MCF 10A (cell line): ENCODE data around the gene PKD1. TPM values are rescaled to one million over a fixed set of nuclear protein-coding genes. Genes with fewer than 3 reads are reported as not detected.

Experiments
- BruUV-seq: library from RNA; stranded (reverse); fragments of 400-500 nt; replicated peaks from 2 replicates; lab custom pipeline; 2021; lab: Mats Ljungman, UMichigan
- CTCF ChIA-PET: fragments of 300-600 bp; sonication (Branson Sonifier 250); formaldehyde crosslinking; extraction: SDS; loops from one replicate; lab custom pipeline; 2021; ENCODE audit warnings: antibody characterized with exemption, inconsistent platforms; lab: Yijun Ruan, JAX
- POLR2A ChIA-PET: fragments of 300-600, 350-650 bp; sonication (Branson Sonifier 250); formaldehyde crosslinking; extraction: SDS; loops from one replicate; lab custom pipeline; 2020; ENCODE audit warnings: antibody characterized with exemption, inconsistent platforms; lab: Yijun Ruan, JAX
- DNase-seq: peaks from one replicate; pipeline ENCODE4 v3.0.0-alpha.2; 2018; ENCODE audit not compliant: unreplicated experiment
- H3K27ac Mint-ChIP-seq: one replicate; pipeline ENCODE4 v1.8.0; 2022; ENCODE audit warnings: mild to moderate bottlenecking, low read depth, mixed read lengths; ENCODE audit not compliant: unreplicated experiment
- H3K27me3 Mint-ChIP-seq: one replicate; pipeline ENCODE4 v1.8.0; 2022; ENCODE audit warnings: mixed read lengths; ENCODE audit not compliant: insufficient read depth, unreplicated experiment
- H3K36me3 Mint-ChIP-seq: one replicate; pipeline ENCODE4 v1.8.0; 2022; ENCODE audit warnings: mild to moderate bottlenecking, moderate library complexity, mixed read lengths; ENCODE audit not compliant: insufficient read depth, unreplicated experiment
- H3K4me1 Mint-ChIP-seq: one replicate; pipeline ENCODE4 v1.8.0; 2022; ENCODE audit warnings: mixed read lengths; ENCODE audit not compliant: insufficient read depth, unreplicated experiment
- H3K4me3 Mint-ChIP-seq: one replicate; pipeline ENCODE4 v1.8.0; 2022; ENCODE audit warnings: mild to moderate bottlenecking, moderate library complexity, mixed read lengths; ENCODE audit not compliant: unreplicated experiment
- H3K9me3 Mint-ChIP-seq: one replicate; pipeline ENCODE4 v1.8.0; 2022; ENCODE audit warnings: mixed read lengths; ENCODE audit not compliant: unreplicated experiment
- intact Hi-C: fragments of 100-400 bp; cut with micrococcal nuclease; formaldehyde crosslinking; loops from 2 replicates; pipeline ENCODE4 v1.14.1; 2022
- total RNA-seq: library from RNA; stranded (reverse); gene quantifications from 2 replicates; pipeline ENCODE4 v1.2.3, GENCODE V29; 2022
- TF ChIP-seq, protein P1 (sequence below): fragments of 200-600 bp; IDR thresholded peaks from one replicate; pipeline ENCODE4 v1.8.0; 2022; ENCODE audit warnings: antibody characterized with exemption, mild to moderate bottlenecking; ENCODE audit not compliant: unreplicated experiment

PKD1 gene
- total RNA-seq, 1 experiment from 2014 or later = 187 TPM

DNA sequence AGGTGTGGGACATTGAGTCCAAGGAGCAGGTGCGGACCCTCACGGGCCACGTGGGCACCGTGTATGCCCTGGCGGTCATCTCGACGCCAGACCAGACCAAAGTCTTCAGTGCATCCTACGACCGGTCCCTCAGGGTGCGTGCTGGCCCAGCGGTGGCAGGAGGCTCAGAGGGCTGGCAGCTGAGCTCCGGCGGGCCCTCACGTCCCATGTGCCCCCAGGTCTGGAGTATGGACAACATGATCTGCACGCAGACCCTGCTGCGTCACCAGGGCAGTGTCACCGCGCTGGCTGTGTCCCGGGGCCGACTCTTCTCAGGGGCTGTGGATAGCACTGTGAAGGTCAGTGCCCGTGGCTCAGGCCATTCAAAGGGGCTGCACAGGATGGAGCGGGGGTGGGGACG lies 40.3 kb upstream of the PKD1 start:
- TF ChIP-seq, protein P1, sequence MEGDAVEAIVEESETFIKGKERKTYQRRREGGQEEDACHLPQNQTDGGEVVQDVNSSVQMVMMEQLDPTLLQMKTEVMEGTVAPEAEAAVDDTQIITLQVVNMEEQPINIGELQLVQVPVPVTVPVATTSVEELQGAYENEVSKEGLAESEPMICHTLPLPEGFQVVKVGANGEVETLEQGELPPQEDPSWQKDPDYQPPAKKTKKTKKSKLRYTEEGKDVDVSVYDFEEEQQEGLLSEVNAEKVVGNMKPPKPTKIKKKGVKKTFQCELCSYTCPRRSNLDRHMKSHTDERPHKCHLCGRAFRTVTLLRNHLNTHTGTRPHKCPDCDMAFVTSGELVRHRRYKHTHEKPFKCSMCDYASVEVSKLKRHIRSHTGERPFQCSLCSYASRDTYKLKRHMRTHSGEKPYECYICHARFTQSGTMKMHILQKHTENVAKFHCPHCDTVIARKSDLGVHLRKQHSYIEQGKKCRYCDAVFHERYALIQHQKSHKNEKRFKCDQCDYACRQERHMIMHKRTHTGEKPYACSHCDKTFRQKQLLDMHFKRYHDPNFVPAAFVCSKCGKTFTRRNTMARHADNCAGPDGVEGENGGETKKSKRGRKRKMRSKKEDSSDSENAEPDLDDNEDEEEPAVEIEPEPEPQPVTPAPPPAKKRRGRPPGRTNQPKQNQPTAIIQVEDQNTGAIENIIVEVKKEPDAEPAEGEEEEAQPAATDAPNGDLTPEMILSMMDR = no peak
- CTCF ChIA-PET = no interaction called here
- POLR2A ChIA-PET = interaction anchor here (1.5 kb wide), 1 partner anchor 14 kb away, joined by 7 read pairs; no protein-coding TSS in a partner anchor
- DNase-seq = no peak
- Mint-ChIP-seq H3K4me3 (no peak overlapping the region), H3K27me3 (no peaks in the 10 kb centered on the region), H3K4me1 (no peaks in the 10 kb centered on the region), H3K36me3 (peaks cover 47% of the 10 kb centered on the region), H3K27ac (no peak overlapping the region), H3K9me3 (no peaks in the 10 kb centered on the region)
- BruUV-seq = no TSS peak
- intact Hi-C loops = no loop called here

DNA sequence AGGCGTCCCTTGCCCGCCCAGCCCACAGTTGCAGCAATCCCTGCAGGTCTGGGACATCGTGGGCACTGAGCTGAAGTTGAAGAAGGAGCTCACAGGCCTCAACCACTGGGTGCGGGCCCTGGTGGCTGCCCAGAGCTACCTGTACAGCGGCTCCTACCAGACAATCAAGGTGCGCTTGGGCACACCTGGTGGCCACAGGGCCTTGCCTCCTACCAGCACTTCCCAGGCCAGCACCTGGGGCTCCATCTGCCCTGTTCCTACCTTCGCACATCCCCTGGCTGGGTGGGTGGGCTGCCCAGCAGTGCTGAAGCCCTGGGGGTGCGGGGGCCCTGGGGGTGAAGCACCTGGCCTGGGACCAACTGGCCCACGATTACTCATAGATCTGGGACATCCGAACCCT lies 39.8 kb upstream of the PKD1 start:
- Mint-ChIP-seq H3K27me3 (no peaks in the 10 kb centered on the region), H3K4me3 (no peak overlapping the region), H3K36me3 (peaks cover 47% of the 10 kb centered on the region), H3K4me1 (no peaks in the 10 kb centered on the region), H3K9me3 (no peaks in the 10 kb centered on the region), H3K27ac (no peak overlapping the region)
- ChIA-PET POLR2A (interaction anchor here (1.3 kb wide), 1 partner anchor 10 kb away, joined by 3 read pairs; no protein-coding TSS in a partner anchor), CTCF (no interaction called here)
- no TSS peak for BruUV-seq
- TF ChIP-seq, protein P1 = no peak
- DNase-seq = no peak
- intact Hi-C loops = no loop called here

DNA sequence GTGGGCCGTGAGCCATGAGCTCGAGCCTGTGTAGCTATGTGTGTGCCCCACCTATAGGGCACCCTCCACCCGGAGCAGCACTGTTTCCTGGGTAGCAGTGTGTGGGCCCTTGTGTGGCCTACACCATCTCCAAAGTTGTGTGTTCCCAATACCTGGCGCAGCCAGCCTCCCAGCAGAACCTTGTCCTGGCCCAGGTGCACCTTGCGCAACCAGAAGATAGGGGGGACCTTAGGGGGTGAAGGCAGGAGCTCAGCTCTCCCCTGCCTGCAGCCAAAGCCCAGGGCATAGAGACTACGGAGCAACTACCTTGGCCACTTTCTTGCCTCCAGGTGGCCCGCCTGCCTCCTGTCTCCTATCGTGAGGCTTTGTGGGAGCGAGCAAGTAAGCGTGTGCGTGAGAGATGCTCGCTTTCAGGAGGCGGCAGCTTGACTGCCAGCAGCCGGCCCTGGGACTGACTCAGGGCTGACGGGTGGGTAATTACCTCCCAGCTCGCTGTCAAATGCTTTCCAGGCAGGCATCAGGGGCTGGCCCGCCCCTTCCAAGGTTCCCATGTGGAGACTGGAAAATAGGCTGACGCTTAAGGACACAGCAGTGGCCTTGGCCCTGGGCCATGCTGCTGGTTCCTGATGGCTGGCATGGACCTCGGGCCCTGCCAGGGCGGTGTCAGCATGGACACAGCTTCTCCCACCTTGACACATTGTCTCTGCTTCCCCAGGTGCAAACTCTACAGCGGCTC lies 38.9 kb upstream of the PKD1 start:
- Mint-ChIP-seq H3K36me3 (peaks cover 47% of the 10 kb centered on the region), H3K9me3 (no peaks in the 10 kb centered on the region), H3K4me3 (no peak overlapping the region), H3K4me1 (no peaks in the 10 kb centered on the region), H3K27ac (no peak overlapping the region), H3K27me3 (no peaks in the 10 kb centered on the region)
- CTCF ChIA-PET = interaction anchor here (0.9 kb wide), 1 partner anchor 8 kb away, joined by 4 read pairs; no protein-coding TSS in a partner anchor
- TF ChIP-seq, protein P1 = no peak
- intact Hi-C loops = no loop called here
- POLR2A ChIA-PET = interaction anchor here (1.3 kb wide), 1 partner anchor 11 kb away, joined by 3 read pairs; no protein-coding TSS in a partner anchor
- no TSS peak for BruUV-seq
- no peak for DNase-seq

DNA sequence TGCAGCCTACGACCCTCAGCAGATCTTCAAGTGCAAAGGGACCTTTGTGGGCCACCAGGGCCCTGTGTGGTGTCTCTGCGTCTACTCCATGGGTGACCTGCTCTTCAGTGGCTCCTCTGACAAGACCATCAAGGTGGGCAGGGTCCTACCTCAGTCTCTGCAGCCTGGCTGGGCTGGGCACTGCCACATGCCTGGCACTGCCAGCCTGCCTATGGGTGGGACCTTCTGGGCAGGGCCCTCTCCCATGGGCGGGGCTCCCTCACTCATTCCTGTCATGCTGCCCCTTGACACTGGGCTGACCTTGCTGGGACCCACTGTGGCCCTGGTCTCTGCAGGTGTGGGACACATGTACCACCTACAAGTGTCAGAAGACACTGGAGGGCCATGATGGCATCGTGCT lies 38.2 kb upstream of the PKD1 start:
- DNase-seq = no peak
- no peak overlapping the region for H3K27ac Mint-ChIP-seq
- no peak overlapping the region for H3K4me3 Mint-ChIP-seq
- no TSS peak for BruUV-seq
- peaks cover 43% of the 10 kb centered on the region for H3K36me3 Mint-ChIP-seq
- TF ChIP-seq, protein P1 = no peak
- H3K9me3 Mint-ChIP-seq = no peaks in the 10 kb centered on the region
- ChIA-PET CTCF (no interaction called here), POLR2A (no interaction called here)
- H3K4me1 Mint-ChIP-seq = no peaks in the 10 kb centered on the region
- intact Hi-C loops = no loop called here
- no peaks in the 10 kb centered on the region for H3K27me3 Mint-ChIP-seq
